IMR-90 (cell line): ENCODE results near the gene SH2B2.

Experiments used
- MAFK ChIP-seq: IDR thresholded peaks from 2 replicates; pipeline ENCODE4 v1.6.1; 2012; ENCODE audit warnings: low read depth, low read length, improper control_type of control experiment
- POLR2A ChIP-seq: IDR thresholded peaks from 2 replicates; pipeline ENCODE4 v1.6.1; 2012; ENCODE audit warnings: mild to moderate bottlenecking, low read depth, low read length
- RFX5 ChIP-seq: IDR thresholded peaks from 2 replicates; pipeline ENCODE4 v1.8.0; 2012; ENCODE audit warnings: low read depth, mild to moderate bottlenecking, low read length, moderate library complexity
- TF ChIP-seq, protein P1 (sequence below): conservative IDR thresholded peaks from 2 replicates; pipeline ENCODE4 v1.5.1; 2012; ENCODE audit warnings: mild to moderate bottlenecking, low read depth, low read length, improper control_type of control experiment

DNA sequence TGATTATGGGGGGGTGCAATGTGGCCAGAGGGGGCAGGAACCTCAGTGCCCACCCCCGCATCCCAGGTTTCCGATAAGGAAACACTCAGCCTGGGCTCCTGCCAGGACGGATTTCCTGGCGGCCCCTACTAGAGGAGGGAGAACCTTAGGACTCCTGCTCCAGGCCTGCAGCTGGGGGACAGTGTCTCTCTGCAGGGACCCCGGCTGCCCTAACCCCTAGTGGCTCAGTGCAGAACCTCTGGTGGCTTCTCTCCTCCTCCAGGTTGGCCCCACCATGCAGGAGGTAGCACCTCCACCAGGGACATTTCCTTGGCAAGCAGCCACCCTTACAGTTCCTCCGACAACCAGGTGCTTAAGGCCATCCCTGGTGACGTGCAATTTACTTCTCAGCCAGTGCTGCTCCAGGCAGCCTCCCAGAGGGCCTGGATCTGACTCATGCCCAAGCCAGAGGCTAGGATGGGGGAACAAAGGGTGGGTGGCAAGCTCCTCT lies 31.9 kb downstream of the SH2B2 start:
- TF ChIP-seq RFX5, result no peak
- no peak for TF ChIP-seq MAFK
- TF ChIP-seq, protein P1, sequence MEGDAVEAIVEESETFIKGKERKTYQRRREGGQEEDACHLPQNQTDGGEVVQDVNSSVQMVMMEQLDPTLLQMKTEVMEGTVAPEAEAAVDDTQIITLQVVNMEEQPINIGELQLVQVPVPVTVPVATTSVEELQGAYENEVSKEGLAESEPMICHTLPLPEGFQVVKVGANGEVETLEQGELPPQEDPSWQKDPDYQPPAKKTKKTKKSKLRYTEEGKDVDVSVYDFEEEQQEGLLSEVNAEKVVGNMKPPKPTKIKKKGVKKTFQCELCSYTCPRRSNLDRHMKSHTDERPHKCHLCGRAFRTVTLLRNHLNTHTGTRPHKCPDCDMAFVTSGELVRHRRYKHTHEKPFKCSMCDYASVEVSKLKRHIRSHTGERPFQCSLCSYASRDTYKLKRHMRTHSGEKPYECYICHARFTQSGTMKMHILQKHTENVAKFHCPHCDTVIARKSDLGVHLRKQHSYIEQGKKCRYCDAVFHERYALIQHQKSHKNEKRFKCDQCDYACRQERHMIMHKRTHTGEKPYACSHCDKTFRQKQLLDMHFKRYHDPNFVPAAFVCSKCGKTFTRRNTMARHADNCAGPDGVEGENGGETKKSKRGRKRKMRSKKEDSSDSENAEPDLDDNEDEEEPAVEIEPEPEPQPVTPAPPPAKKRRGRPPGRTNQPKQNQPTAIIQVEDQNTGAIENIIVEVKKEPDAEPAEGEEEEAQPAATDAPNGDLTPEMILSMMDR, result no peak
- TF ChIP-seq POLR2A, result no peak
